Measurements from ENCODE around the gene ST8SIA6.
A peak's percentile ranks its signal among the peaks of the same experiment; 100 is the strongest.
"Not testable (repeated sequence)": the region's sequence is repeated elsewhere in the genome, so short reads cannot be mapped to it uniquely, and the experiment has no call there.

Gene ST8SIA6, protein sequence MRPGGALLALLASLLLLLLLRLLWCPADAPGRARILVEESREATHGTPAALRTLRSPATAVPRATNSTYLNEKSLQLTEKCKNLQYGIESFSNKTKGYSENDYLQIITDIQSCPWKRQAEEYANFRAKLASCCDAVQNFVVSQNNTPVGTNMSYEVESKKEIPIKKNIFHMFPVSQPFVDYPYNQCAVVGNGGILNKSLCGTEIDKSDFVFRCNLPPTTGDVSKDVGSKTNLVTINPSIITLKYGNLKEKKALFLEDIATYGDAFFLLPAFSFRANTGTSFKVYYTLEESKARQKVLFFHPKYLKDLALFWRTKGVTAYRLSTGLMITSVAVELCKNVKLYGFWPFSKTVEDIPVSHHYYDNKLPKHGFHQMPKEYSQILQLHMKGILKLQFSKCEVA

DNA sequence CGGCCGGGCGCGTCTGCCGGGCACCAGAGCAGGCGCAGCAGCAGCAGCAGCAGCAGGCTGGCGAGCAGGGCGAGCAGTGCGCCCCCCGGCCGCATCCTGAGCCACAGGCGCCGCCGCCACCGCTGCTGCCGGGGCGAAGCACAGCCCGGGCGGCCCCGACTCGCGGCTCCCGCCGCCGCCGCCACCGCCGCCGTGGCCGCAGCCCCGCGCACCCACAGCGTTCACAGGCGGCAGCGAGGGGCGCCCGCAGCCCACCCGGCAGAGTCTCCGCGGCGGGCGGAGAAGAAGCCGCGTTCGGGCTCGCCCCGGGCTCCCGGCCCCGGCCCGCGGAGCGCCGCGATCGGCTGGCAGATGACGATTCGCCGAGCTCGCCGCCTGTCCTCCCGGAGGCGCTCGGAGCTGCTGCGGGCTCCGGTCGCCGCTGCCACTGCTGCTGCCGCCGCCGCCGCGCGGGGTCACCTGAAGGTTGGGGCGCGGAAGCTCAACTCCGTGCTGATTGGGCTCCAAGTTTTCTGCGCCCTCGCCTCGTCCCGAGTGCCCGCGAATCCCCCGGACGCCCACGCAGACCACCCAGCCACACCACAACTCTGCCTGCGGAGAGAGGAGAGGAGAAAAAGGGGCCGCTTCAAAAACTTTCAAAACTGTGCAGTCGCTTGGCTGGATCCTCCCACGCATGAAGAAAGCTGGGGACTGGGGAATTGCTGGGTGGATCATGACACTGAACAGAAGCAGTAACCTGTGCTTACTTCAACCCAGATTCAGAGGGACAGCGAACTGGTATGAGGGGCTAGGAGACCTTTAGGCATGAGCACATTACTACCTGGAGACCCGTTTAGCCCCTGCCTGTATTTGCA lies at the start of gene ST8SIA6:
Gene ST8SIA6 (minus strand): TSS at position 435 of the 854 bp plus-strand sequence. CDS start 340 bp downstream, at position 95.
- DNase-seq, result peak; percentile 52

DNA sequence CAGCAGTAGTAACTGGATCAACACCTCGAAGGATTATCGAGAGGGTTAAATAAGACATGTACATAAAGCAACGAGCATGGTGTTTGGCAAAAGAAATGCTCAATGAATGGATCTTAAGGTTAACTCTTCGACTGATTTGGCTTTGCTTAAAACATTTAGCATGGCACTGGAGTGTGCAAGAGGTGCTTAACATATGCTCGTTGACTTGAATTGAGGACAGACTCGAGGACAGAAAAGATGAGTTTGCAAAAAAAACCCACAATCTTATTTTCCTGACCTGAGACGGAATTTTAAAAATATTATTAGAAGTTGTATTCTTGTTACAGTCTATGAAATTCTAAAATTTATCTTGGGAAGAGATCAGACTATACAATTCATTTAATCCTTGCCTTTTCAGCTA lies 49.4 kb upstream of the ST8SIA6 start:
- DNase-seq, result no peak

DNA sequence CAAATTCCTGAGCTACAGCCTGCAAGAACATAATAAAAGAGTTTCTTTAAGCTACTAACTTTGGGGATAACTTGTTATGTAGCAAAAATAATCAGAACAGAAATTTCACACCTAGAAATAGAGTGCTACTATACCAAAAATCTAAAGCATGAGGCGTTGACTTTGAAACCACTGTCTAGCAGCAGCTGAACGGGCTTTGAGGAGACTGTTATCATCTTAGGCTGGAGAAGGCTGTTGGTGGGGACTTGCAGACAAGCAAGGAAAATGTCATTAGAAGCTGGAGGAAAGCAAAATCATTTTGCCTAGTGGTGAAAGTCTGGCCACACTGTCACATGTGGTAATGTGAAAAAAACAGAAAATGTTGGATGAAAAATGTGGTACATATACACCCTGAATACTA lies 48.4 kb upstream of the ST8SIA6 start:
- no peak for DNase-seq

DNA sequence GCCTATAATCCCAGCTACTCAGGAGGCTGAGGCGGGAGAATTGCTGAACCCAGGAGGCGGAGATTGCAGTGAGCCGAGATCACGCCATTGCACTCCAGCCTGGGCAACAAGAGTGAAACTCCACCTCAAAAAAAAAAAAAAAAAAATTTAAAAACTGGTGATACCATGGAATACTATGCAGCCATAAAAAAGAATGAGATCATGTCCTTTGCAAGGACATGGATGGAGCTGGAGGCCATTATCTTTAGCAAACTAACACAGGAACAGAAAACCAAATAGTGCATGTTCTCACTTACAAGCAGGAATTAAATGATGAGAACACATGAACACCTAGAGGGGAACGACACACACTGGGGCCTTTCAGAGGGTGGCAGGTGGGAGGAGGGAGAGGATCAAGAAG lies 44.6 kb upstream of the ST8SIA6 start:
- not testable (repeated sequence) for DNase-seq

DNA sequence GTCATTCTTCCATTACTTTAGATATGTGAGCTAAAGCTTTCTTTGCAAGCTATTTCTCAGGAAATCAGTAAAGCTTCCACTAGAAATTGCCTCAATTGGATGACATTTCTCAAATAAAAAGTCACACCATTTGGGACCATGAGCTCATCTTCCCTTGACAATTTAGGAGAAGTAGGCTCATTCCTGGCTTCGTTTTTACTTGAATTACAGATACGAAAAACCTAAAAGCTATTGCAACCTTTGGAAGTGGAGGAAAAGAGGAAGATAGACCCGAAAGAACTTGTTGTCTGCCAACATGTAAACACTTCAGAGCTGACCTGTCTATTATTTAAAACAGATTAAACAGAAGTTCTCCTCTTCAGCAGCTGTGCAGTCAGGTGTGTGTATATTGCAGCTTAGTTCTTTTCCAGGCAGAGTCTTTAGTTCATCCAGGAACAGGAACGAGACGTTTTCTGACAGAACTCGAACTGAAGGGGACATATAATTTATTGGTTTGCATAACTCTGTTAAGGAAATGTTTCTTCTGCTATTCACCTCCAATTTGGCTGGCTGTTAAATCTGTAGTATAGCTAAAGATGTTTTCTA lies 43.1 kb upstream of the ST8SIA6 start:
- no peak for DNase-seq

DNA sequence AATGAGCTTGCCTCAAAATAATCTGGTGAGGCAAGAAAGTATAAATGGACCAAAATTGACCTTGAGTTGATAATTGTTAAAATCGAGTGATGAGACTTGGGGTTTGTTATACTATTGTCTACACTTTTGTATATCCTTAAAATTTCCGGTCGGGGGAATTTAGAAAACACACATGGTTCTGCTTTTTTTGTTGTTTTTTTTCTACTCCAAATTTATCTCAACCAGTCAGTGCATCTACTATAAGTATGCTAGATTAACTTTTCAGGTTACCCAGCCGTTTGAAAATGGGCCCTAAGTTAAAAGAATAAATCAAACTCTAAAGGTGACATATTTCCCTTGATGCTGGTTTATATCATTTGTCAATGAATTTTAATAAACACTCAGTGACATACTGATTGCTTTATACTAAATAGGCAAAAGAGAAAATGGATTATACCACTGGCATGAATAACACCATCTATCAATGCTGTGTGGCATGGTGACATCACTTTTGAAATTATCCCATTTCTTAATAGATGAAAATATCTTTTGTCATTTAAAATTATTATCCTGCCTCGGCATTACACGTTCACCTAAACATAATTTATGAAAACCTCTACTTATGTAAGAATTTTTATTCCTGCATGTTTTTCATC lies 40.3 kb upstream of the ST8SIA6 start:
- DNase-seq, result no peak

DNA sequence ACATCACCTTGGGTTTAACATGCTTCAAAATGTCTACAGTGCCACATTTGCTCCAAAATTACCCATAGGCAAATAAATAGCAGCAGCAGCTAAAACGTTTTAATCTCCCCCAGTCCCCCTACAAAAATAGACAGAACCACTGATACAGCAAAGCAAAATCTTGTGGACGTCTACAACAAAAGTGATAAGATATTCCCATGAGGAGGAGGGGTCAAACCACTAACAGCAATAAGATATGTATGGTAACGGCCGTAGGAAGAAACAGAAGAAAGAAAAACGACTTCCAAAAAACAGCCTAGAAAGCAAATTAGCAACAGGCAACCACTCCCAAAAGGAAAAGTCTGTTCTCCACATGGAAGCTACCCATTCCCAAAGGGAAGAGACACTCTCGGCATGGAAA lies 34.5 kb upstream of the ST8SIA6 start:
- DNase-seq, result no peak

DNA sequence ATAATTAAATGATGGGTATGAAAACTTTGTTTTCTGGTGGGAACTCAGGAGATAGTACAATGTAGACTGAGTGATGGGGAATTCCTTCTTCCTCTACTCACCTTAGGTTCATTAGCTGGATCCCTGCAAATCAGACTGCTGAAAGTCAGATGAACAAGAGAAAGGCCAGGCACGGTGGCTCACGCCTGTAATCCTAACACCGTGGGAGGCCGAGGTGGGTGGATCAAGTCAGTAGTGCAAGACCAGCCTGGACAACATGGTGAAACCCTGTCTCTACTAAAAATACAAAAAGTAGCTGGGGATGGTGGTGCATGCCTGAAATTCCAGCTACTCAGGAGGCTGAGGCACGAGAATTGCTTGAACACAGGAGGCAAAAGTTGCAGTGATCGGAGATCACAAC lies 28.7 kb upstream of the ST8SIA6 start:
- no peak for DNase-seq

DNA sequence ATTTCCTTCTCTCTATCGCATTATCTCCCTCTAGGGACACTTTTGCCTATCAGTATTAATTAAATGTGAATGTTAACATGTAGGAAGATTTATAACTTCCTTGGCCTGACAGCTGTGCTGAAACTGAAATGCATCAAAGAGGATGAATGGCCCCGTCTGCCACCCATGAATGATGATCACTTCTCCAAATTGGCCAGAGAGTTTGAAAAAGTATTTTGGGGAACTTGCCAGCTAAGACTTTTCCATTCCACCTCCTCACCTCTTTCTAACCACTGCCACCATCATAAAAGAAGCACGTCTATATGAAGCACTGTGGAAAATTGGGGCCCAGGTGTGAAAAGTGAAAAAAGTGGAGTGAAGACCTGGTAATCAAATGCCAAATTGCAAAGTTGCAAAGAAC lies 25.4 kb upstream of the ST8SIA6 start:
- no peak for DNase-seq

DNA sequence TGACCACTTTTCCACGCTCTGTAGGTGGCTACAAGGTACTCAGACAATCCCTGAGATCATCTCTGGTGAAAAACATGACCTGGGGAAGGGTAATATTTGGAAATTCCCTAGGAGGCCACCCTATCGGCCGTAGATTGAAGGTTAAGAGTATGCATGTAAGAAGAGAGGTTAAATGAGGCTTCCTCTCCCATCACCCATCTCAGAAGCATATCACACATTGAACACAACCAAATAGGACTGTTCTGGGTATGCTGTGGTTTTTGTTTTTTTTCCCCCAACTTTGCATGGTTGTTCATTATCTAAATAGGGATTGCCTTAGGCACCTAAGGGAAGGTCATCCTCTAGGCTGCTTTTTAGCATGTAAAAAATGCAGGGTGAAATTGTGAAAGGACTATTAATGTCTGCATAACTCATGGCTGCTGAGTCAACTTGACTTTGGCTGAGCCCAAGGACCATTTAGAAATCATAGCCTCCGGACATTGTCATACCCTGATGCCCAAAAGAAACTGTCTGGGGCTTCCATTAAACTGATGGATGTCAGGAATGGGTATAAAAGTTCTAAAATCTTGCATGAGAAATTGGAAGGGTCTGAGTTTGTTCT lies 24.7 kb upstream of the ST8SIA6 start:
- DNase-seq, result no peak

DNA sequence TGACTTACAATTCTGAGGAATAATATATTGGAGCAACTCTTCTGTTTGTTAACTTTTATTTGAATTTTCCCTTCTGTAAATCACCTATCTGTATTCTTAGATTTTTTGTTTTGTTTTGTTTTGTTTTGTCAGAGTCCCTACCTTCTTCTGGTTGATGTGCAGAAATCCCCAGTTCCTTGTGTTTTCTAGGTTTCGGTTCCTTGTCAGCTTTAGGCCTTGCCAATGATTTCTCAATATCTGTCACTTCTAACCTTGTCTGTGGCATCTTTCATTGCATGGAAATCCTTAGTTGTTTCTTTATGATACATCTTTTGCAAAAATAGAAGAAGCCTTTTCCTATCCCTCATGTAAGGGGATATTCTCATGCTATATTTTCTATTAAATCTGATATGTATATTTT lies 21.7 kb upstream of the ST8SIA6 start:
- DNase-seq, result no peak

DNA sequence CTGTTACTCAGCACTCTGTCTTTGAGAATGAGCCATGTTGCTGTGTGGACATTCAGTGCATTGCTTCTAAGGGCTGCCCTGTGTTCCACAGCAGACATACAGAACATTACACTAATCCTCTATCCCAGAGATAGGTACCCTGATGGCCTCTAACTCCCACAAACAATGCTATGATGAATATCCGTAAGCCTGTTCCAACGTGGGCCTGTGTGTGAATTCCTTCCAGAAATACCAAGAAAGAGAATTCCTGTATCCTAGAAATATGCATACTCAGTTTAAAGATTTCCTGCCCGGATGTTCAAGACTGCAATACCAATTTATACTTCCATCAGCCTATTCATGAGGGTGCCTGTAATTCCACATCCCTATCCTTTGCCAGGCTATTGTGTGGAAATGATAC lies 21.3 kb upstream of the ST8SIA6 start:
- DNase-seq, result no peak

DNA sequence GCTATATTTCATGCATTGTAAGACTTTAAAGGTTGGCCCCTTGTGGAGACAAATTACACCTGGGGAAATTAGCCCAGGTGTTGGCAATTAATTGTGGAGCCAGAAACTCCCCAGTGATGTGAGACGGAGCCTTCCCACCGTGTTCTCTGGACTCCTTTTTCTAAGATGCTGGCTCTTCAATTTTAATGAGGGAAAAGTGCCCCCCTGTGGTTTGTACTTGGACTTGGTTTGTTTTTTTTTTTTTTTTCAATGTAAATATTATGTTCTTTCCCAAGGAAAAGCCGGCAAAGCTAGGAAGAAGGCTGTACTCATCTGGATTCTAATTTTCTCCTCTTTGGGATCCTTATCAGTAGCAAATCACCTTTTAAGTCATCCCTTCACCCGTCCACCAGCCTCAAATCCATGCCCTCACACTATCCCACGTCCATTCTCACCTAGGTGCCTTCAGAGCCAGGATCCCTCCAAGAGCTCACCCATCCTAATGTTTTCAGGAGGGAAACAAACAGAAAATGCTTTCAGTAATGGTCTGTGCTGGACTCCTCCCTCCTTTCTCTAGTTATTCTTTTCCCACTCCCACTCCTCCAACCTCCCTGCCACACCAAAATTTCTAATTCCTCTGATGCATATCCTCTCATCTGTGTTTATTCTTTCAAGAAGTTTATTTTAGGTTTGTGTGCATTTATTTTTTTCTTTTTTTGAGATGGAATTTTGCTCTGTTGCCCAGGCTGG lies 20.4 kb upstream of the ST8SIA6 start:
- no peak for DNase-seq

DNA sequence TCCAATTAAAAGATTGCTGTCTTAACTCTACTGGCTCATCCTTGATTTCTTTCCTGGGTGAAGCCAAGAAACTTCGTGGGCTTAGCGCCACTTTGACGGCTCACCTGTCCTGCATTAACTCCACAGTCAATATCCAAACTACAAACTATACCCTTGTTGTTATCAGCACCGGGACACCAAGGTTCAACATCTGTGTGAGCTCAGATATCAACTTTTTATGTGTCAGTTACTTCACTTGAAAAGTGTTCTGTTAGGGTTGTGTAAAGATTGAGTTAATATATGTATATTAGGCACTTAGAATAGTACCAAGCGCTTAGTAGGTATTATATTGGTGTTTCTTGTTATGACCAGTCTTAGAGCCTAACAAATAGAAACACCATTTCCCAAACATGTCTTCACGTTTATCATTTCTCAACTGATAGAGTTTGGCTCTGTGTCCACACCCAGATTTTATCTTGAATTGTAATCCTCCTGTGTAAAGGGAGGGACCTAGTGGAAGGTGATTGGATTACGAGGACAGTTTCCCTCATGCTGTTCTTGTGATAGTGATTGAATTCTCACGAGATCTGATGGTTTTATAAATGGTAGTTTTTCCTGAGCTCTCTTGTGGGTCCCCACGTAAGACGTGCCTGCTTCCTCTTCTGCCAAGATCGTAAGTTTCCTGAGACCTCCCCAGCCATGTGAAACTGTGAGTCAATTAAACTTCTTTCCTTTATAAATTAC lies 19.0 kb upstream of the ST8SIA6 start:
- no peak for DNase-seq

DNA sequence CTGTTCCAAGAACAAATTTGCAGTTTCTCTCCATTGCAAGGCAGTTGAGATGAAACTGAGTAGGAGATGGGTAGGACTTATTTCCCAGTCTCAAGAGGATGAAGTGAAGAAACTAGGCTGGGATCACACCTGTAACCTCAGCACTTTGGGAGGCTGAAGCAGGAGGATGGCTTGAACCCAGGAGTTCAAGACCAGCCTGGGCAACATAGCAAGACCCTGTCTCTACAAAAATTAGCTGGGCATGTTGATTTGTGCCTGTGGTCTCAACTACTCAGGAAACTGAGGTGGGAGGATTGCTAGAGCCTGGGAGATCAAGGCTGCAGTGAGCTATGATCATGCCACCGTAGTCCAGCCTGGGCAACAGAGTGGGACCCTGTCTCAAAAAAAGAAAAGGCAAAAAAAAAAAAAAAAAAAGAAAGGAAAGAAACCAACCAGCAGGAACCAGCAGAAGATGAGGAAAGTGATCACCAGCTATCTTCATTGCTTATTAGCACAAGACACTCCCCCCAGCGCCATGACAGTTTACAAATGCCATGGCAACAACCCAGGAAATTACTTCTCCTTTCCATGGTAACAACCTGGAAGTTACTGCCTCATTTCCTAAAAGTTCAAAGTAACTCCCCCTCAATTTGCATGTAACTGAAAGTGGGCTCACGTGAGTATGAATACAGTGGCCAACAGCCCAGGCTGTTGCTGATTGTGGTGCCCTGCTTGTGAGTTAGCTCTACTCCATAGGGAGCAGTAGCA lies 18.3 kb upstream of the ST8SIA6 start:
- no peak for DNase-seq

DNA sequence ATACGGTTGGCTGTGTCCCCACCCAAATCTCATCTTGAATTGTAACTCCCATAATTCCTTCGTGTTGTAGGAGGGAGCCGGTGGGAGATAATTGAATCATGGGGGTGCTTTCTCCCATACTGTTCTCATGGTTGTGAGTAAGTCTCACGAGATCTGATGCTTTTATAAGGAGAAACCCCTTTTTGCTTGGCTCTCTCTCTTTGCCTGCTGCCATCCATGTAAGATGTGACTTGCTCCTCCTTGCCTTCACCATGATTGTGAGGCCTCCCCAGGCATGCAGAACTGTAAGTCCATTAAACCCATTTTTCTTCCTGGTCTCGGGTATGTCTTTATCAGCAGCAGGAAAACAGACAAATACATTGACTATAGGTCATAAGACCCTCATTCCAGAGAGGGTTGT lies 15.9 kb upstream of the ST8SIA6 start:
- no peak for DNase-seq

DNA sequence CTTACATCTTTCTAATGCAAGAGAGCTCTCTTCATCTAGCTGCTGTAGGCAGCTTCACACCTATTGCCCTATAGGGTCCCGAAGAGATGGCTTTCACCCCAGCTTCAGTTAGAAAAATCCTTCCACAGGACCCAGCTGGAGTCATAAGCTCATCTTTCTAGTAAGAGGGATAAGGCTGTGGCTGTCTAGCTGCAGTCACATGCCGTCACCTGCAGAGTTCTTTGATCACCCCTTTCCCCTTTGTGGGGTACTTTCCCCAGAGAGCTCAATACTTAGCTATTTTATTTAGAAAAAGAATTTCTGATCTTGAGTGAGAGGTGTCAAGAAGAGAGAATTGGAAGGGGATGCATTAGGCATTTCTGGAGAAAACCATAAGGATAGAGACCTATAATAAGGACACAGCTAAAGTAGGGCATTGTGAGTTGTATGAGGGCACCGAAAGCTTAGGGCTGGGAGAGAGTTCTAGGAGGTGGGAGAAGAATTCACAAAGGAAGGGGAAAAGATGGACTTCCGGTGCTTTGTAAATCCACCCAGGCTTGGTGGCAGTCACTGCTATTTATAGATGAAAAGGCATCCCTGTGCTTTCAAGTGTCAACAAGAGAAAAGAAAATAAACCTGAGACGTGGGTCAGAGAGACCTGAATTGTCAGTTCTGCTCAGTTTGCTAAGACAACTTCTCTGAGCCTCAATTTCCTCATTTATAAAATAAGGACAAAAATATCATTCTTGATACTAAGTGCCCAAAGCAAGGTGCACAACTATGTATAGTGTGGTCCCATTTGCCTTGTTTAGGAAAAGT lies 11.1 kb upstream of the ST8SIA6 start:
- no peak for DNase-seq

DNA sequence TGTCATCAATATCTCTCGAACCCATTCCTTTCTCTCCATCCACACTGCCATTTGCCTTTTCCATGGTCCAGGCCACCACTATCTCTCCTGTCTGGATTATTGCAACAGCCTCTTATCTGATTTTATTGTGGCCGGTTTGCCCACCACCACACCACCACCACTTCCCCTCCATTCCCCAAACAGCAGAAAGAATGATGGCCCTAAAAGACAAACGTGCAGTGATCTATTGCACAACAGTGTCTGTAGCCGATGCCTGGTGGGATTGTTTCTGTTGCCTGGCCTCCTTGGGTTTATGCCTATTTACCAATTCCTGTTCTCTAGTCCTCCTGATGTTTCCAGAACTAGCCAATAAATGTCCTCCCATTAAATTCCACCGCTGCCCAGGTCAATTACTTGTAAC lies 10.2 kb upstream of the ST8SIA6 start:
- no peak for DNase-seq

DNA sequence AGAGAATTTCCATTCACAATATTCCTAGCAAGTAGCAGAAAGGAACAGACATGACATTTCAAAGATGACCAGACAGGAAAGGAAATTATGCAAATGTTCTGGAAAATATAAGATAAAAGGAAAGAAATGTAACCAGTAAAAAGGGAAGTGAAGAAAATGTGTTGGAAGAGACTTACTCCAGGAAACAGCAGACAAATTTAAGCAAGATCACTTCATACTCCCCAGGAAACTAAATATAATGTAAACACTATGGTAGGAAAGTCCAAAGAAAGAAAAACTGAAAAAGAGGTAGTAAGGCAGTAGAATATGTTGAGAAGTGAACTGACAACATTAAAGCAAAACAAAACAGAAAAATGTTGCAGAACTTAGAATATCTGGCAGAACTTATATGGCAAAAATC lies 6.4 kb upstream of the ST8SIA6 start:
- DNase-seq, result no peak

DNA sequence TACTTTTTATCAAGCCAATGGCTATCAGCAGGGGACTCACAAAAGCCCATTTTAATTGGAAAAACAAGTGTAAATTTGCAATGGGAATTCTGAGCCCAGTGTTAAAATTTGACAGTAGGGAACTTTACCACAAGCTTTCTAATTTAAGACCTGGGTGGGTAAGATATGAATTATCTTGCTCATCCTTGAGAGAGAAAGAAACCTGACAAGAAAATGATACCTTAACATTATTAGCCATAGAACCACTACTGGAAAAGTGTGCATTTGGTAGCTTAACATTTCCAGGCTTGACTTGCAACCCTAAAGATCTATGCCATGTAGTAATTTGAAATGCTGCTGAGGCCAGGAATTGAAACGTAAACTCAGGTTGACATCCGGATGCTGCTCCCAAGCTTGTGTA lies 2.7 kb upstream of the ST8SIA6 start:
- no peak for DNase-seq

All from CD4-positive, alpha-beta T cell treated with Interleukin-10 for 1 hour (primary cell).